Limb (tissue), 2 donors: ENCODE results near the gene DLG2.

ENCODE experiments used
- DNase-seq, 2 donors: peaks; one replicate each; pipeline ENCODE4 v3.0.0-alpha.2; 2016; ENCODE audit errors: extremely low spot score in 2 of 2

The DLG2 gene

DNA sequence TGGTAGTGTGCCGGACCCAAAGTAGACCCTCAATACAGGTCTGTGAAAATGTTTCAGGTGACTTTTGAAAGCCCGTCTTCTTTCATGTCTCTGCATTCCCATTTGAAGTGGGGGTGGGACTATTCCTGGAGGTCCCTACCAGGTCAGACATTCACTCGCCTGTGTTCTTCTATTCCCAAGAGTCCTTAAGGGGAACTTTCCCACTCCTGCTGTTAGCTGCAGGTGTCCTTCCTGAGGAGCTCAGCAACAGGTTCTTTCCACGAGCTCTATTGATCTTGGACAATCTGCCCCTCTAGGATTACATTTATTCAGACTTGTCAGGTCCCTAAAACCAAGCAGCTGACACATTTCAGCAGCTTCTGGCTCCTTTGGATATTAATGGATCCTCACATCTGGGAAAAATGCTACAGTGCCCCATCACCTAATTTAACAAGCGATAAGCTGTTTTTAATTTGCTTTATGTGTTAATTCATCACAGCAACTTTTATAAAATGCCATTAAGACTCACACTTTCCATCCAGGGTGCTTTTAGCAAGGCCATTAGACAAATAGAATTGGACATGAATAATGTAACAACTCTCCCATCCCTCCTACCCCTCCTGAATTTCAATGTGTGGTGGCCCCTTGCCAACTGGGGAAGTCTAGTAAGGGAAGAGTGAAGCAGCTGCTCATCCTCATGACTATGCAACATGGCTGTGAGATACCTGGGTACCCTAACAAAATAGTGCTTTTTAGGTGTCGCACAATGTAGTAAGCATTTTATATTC is 2081.5 kb downstream of the DLG2 start:
- peak in 1 of 2 donors; percentile 55 for DNase-seq

DNA sequence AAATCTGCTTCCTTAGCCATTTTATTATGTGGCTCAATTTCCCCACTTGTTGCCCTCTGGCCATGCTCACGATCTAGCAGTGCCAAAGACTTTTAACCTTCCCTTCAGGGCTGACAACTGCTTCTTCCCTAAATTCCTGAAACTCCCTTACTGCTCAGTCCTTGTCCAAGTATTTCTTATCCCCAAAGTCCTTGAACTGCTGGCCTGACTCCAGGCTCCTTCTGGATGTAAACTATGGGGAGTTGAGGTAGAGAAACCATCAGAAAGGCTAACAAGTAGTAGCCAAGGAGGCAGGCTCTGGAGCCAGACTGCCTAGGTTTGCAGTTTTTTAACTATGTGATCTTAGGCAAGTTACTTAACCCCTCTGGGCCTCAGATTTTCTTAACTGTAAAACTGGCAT is 2082.3 kb downstream of the DLG2 start:
- DNase-seq = no peak

DNA sequence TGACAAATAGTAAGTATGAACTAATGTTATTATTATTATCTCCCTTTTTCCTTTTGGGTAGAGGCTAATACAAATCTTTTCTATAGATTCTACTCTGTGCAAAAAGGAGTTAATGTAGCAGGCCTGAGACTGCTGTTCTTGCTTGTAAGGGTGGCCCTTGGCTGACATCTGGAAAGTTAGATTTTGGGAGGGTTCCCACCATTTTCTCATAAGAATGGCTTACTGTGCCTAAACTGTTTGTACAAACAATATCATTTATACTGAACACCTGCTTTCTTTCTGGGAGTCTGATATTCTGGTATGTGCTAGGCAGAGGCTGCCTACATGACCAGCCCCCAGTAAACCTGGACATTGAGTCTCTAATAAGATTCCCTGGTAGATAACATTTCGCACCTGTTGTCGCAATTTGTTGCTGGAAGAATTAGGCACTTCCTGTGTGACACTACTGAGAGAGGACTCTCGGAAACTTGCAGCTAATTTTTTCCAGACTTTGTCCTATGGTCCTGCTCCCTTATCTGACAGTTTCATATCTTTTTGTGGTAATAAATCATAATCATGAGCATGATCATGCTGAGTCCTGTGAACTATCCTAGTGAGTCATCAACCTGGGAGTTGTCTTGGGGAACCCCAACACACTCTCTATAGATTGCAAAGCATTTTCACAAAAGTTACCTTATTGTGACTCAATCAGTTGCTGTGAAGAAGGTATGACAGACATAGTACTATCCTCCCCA is 2083.3 kb downstream of the DLG2 start:
- DNase-seq = peak in 1 of 2 donors; percentile 29

DNA sequence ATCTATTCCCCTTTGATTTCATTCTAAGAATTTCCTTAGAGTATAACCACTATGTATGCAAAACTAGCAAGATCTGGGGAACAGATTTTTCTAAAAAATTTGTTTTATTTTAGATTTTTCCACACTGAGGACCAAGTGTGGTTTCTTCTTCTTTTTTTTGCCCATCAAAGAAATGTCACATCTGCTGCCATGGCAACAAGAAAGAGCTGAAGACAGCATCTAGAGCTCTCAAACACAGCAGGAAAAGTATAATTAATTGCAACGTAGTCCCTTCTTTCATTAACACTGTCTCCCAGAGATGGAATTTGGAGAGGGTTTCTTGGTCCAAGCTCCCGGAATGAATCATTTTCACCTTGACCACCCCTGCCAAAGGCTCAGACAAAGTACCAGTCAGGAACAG is 2084.3 kb downstream of the DLG2 start:
- DNase-seq = no peak

DNA sequence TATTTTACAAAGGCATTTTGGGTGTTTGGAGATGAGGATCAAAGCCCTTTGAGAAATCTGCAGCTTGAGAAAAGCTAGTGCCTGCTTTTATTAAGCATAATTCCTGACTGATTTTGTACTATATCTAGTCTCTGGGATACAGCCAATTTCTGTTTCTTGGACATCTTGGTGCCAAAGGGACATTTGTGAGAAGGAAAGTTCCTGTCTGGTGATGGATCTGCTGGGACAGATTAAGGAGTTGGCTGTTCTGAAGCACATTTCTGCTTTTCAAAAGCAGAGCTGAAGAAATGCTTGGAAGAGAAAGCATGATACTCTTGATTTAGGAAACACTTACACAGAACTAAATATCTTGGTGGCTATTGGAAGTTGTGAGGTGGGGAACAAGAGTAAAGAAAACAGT is 2086.4 kb downstream of the DLG2 start:
- DNase-seq = peak in 1 of 2 donors; percentile 17

DNA sequence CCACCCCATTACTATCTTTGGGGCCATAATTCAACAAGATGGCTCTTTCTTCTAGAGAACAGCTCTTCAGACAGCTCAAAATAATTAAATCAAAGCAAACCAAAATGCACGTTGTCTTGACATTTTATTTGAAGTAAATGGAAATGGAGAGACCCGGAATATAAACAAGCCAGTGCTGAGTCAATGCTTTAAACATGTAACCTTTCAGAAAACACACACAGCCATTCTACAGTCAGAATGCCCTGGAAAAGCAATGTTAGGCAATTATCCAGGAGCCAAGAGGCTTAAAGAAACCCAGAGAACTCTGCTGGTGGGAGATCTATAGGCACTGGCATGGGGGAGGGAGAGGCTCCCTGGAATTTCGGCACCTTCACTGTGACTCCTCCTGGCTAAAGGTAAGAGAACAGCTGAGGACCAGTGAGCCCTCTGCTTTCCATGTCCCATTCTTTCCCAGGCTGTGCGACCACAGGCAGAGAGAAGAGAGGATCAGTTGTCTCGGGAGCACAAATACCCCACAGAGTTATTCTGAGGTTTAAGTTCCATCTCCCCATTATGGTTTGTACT is 2086.9 kb downstream of the DLG2 start:
- DNase-seq = no peak

DNA sequence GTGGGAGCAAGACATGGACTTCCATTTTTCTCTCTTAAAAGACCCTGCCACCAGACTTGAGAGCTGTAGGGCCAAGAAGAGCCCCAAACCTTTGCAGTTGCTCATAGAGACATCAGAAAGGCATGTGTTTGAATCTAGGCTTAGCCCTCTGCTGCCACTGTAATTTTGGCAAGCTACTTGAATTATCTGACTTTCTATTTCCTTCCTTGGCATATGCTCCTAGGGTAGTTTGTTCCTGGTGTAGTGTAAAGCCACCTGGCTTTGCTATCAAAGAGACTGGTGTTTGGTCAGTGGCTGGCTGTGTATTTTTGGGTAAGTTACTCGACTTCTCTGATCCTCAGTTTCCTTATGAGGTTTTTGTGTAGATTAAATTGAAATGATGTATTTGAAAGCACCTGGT is 2088.9 kb downstream of the DLG2 start:
- no peak for DNase-seq

DNA sequence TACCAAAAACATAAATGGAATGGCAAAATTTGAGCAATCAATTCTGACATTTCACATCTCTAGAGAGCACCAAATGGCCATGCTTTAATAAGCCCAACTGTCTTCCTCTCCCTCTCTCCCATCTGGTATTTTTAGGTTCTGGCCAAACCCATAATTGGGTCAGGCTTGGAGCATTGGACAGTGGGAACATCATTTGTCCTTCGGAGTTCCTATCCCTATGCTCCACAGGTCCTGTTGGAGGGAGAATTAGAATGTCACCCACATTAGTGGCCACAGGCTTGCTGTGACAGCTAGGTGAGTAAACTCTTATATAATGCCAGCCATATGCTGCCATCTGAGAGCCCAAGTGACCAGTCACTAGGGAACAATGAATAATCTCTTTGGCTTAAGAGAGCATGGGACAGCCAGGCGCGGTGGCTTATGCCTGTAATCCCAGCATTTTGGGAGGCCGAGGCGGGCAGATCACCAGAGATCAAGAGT is 2090.0 kb downstream of the DLG2 start:
- DNase-seq = no peak

DNA sequence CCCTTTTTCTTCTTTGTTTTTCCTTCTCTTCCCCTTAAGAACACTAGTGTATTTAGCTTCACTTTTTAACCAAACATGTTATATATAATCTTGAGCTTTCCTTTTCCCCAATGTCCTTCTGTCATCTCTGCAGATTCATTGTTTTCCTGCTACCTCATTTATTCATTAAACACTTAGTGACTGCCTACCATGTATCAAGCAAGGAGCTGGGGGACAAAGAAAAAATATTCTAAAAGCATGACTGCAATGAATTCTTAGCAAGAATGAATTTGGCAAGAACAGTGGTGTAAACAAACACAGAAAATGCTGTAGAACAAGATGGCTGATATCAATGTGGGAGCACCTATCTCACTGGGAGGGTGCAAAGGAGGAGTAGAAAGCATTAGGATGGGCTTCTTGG is 2094.0 kb downstream of the DLG2 start:
- no peak for DNase-seq

DNA sequence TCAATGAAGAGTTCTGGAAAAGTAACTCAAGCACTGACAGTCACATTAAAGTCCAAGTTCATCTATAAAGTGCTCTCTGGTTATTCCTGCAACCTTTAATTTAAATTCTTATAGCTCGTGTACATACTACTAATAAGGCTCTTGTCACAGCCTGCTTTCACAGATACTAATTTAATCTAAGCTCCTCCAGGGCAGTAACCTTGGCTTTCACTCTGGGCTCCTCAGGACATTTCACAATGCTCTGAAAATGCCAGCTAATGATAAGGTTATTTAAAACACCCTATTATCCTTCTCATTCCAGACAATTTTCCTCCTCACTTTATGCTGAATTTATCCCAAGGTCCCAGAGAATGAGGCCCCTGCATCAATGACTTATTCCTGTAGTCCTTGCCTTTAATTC is 2098.3 kb downstream of the DLG2 start:
- DNase-seq = no peak

DNA sequence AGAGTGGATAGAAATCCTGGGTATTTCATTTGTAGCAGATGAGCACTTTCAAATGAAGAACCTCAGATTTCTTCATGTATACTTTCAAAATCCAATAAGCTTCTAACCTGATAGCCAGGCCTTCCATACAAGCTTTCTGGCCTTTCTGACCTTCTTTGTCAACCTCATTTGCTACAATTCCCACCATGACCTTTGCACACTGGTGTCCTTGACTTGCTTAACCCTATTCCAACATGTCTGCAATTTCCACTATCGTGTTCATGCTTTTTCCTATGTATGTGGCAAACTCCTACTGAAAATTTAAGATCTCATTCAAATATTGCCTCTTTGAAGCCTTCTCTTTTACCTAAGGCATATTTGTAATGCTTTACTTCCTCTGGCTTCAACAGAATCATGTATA is 2098.9 kb downstream of the DLG2 start:
- DNase-seq = no peak

DNA sequence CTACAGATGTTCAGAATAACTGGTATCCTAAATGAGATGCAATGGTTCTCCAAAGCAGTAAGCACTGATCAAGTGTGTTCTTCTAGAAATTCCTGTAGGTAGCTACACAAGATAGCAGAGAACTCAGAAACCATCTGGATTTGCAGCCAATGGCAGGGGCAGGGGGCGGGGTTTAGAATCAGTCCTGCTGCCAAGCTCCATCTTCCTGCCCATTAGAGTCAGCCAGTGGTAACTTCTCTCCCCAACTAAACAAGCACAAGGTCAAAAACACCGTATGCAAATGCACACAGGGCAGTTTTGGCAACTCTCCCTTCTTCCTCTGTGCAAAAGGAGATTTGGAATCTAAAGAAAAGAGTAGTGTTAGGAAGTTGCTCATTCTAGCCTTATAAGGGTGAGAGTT is 2103.5 kb downstream of the DLG2 start:
- DNase-seq = no peak

DNA sequence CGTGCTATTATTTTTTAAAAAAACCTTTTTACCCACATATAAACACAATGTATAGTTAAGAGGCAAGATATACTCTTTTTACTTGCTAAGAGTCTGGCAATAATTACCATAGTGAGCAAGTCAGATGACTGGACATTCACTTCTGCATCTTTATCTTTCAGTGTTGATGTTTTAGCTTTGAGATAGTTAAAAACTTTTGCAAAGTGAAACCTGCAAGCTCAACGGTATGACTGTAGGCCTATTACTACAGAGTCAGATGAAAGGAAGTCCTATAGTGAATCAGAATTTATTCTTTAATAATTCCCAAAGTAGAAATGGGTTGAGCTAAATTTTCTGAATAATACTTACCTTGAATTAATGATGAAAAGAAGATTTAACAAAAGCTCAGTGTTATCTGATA is 2104.2 kb downstream of the DLG2 start:
- no peak for DNase-seq

DNA sequence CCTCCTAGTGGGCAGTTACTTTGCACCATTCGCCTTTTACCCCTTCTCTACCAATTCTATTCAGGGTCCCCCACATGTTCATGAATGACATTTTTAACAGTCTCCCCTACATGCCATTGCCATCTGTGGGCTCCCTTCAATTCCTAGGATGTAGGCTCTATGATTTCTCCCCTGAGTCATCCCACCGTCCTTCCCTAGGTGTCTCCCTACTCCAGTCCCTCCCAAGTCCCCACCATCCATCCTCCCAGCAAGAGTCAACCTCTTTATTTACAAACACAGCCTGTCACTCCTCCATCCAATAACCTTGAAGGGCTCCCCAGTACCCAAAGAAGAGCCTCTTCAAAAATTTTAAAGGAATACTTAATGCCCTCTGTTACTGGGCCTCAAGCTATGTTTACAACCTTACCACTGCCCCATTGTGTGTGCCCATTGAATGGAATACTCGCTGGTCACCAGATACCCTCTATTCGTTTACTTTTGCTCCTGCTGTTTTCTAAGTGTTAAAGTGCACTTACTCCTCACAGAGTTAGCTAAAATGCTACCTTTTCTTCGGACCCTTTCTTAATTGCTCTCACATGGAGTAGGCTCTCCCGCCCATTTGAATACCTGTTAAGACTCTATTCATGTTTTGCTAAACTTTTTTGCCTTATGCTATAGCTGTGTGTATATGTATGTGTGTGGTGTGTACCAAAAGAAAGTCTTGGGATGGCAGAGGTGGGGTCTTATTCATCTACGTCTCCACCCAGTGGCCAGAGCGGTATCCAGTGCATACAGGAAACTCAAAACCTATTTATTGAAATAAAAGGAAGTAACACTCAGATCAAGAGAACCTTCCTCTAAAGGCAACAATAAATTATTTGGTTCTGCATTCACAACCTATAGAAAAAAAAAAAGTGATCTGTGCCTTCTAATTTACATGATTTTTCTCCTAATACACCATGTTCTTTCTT is 2105.2 kb downstream of the DLG2 start:
- DNase-seq = no peak

DNA sequence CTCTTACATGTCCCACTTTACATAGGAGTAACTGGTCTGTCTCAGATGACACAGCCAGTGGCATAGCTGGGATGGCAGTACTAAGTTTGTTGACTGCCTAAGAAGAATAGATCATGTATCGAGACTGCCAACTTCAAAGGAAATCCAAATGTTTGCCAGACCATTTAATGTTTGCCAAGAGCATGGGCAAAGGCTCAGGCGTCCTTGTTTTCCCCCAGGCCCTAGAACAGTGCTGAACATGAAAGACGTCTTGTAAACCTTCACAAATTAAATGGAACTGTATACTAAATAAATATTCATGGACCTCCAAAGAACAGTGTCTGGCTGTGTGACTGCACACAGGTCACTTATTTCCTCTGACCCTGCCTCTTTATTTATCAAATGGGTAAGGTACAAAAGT is 2106.3 kb downstream of the DLG2 start:
- no peak for DNase-seq

DNA sequence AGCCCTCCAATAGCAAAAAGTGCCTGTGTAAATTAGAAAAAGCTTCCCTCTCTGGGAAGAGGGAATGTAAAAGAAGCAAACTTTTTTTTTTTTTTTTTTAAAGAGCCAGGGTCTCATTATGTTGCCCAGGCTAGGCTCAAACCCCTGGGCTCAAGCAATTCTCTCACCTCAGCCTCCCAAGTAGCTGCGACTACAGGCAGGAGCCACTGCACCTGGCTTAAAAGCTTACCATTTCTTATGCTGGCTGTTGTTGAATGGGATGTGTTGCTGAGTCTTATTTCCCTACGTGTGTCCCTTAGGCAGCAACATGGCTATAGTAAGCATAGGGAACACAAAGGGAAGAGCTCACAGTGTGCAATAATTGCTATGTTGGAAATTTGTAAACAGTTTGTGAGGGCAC is 2115.5 kb downstream of the DLG2 start:
- DNase-seq = no peak

DNA sequence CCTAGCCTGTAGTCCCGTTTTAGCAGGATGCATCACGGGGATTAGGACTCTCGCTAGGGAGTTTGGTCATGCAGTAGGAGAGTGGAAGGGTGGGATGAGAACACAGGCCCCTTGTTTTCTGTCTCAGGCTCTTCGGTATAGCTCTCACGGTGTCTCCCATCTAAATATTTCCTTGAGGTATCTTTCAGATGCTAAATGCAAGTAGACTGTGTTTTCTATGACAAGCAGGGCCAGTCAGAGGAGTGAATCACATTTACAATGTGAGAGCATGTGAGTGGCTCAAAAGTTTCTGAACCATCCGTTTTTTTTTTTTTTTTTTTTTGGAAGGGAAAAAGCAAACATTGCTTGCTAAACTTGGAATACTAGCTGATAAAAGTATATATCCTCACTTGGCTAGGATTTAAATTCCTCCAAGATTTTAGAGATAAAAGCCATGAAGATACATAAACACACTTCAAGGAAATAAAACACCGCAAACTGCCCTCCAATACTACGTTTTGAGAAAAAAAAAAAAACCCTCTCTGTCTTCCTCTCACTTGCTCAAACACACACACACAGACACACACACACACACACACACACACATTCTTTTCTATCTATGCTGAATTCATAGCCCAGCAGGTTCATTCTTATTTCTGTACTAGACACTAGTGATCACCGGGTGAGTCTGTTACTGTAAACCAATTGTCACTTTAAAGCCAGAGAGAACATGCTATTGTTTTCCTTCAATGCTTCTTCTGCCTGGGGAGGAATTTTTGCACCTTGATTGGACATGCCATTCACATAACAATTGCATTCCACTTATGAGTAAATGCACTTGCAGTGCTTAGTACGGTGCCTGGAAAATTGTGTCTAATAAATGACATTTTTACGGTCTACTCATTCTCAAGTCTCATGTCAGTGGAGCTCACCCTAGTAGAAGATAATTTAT is 2116.3 kb downstream of the DLG2 start:
- DNase-seq = no peak

DNA sequence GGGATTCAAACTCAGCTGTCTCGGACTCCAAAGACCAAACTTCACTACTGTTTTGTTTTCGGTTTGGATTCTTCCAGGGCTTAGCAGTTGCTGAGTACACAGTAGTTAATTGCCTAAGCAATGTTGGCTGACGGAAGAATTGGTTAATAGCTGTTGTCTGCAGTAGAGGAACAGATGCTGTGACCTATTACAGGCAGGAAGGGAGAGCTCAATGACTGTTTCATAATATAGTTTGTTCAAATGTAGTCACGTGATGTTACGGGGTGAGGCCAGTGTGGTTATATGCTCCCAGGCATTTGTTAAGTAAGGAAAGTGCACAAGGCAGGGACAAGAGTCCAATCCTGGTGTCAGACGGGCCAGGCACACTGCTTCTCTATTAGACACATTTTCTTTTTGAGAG is 2118.3 kb downstream of the DLG2 start:
- no peak for DNase-seq

DNA sequence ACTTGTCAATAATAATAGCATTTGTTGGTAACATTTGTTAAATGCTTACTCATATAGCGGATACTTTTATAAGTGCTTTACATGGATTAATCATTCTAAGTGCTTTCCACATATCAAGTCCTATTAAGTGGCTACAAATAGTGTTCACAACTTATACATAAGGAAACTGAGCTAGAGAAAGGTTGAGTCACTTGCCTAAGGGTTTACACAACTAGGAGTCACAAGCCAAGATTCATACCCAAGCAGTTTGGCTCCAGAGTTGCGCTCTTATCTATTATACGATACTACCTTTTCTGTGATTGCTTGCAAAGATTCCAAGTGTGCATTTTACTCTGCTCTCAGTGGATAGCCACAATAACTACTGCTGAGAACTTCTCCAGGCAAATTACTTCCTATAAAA is 2125.1 kb downstream of the DLG2 start:
- no peak for DNase-seq

DNA sequence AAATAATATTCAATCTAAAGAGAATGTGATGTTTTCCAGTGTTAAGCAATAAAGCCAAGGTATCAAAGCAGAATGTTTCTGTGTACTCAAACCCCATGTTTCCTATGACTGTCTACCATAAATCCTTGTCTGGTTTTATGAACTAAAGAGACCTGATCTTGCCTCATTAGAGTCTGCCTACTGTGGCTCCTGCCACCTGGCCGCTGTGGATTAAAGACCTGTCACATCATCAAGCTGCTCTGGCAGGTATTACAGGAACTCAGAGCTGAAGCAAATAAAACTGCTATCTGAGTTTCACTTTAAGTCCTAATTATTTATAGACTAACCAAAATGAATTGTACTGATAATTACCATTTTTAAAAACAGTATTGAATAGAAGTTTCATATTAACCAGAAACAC is 2133.2 kb downstream of the DLG2 start:
- DNase-seq = no peak
